NCI-H1436 treated with DMSO at 0.1 percent for 48 hours (cell line): ENCODE measurements around the gene MCM9.
A peak's percentile ranks its signal among the peaks of the same experiment; 100 is the strongest.
"Not testable (repeated sequence)": the region's sequence is repeated elsewhere in the genome, so short reads cannot be mapped to it uniquely, and the experiment has no call there.

Experiments
- DNase-seq: peaks from one replicate; lab custom pipeline; 2025; lab: John Stamatoyannopoulos, UW

Gene MCM9

DNA sequence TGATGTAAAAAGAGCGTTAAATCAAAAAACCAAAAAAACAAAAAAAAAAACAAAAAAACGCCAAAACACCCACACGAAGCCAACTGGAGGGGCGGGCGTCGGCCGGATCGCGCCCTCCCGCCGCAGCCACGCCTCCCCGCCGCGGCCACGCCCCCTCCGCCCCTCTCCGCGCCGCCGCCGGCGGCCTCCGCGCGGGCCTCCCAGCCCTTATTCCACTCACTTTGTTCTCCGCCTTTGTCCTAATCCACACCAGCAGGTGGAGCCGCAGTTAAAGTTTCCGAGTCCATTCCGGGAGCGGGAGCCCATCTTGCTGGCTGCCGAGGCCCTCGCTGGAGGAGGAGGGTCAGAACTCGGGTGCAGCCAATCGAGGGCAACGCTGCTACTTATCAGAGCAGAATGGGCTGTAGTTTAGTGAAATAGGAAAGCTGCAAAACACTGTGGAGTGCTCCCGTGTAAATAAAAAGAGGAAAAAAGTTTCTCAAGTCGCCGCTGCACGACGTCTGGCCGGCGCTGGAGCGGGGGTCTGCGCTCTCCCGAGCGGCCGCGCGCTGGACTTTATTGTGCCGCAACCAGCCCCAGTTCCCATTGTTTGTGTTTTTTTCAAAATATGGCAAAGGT is 41.0 kb downstream of the MCM9 start, which contains the start of gene ASF1A:
TSS of gene ASF1A (plus strand) at position 346 of the 618 bp plus-strand sequence. CDS start at position 608, 262 bp downstream.
- peak; percentile 92 for DNase-seq

DNA sequence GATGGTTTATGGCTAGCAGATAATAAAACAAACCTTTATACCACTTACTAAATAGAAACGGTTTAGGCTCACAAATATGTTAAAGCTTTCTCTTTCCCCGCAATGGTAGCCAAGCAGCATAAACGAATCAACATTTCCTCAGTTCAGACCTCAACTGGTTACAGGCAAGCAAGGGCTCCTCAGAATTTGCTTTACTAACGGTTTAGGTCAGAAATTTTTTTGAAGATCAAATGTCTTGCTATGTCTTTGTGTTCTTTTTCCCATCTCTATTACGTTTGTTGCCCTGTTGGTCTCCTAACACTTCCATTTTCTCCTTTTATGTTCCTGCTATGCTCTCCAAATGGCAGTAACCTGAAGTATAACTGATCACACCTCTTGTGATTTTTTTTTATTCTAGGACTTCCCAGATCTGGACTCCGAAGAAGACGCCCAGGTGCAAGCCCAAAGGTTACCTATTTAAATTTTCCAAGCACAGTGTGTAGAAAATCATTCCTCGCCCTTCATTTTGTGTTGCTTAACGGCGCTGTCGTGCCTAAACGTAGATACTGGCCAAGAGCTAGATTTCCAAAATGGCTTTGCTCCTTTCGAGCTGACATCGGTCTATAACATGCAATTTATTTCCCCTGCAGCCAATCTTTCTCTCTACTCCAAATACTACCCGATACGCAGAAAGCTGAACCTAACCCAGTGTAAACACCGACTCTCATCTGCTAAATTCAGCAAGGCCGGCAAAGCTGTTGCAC is 41.7 kb downstream of the MCM9 start:
- DNase-seq, result peak; percentile 37

DNA sequence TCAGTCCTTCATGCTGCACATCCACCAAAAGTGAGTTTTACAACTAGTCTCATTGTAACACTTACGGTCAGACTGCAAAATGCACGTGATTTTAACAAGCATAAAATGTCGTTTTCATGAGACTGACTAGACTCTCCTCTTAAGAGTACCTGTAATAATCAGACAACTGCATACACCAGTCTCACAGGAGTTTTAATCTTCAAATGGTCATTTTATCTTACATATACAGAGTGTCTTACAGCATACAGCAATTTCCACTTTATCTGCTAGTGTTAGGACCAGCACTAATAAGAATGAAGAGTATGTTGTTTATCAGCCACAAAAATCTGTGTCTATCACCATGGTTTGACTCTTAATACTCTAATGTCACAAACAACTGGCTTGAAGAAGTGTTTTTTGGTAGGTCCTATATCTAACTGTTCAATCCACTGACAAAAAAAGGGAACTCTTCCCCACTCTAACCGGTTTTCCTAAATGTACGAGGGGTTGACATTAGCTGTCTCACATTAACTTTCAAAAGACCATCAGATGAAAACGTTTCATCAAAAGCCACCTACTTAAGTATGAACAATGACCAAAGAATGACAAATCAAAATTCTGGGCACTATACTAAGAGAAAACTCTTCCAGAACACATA is 42.5 kb downstream of the MCM9 start:
- no peak for DNase-seq

DNA sequence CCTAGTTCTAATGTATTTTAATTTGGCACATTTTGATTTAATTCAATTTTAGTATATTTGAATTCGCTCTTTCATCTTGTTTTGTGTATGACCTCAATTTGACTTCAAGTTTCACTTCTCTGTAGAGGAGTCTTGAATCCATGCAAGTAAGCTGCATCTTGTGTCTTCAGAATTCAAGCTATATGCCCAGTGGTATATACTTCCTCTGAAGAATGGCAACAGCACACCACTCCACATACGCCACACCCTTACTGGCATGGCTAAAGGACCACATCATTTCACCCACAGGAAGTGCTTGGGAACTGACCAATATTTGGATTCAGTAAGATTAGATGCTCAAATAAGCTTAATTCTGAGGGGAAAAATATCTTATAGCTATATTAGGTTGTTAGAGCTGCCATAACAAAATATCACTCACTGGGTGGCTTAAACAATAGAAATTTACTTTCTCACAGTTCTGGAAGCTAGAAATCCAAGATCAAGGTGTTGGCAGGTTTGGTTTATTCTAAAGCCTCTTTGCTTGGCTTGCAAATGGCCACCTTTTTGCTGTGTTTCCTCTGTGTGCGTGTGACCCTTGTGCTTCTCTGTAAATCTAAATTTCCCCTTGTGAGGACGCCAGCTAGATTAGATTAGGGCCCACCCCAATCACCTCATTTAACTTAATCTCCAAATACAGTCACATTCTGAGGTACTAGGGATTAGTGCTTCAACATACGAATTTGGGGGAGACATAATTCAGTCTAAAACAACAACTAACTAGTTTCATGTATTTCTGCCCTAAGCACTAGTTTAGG is 43.8 kb downstream of the MCM9 start:
- no peak for DNase-seq

DNA sequence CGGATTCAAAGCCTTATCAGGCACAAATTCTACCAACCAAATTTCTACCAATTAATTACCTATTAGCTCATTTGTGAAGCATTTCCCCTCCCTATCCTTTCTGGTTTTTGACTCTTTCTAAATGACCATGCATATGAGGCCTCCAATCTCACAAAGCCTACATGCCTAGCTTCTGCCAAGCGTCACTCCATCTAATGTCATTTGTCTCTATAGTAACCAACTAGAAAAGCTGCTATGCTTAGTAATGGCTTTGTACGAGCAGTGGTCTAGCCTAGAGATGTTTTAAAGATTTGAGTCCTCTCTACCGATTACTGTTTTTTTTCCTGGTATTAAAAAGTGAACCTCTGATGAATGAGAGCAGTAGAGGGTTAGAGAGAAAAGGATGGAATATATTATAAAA is 45.8 kb downstream of the MCM9 start:
- DNase-seq, result peak; percentile 9

DNA sequence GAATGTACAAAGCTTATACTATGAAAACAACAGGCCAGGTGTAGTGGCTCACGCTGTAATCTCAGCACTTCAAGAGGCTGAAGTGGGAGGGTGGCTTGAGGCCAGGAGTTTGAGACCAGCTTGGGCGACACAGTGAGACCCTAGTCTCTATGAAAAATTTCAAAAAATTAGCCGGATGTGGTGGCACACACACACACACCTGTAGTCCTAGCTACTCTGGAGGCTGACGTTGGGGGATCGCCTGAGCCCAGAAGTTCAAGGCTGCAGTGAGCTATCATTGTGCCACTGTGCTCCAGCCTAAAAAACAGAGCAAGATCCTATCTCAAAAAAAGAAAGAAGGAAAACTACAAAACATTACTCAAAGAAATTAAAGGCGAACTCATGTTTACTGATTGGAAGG is 48.3 kb downstream of the MCM9 start:
- no peak for DNase-seq

DNA sequence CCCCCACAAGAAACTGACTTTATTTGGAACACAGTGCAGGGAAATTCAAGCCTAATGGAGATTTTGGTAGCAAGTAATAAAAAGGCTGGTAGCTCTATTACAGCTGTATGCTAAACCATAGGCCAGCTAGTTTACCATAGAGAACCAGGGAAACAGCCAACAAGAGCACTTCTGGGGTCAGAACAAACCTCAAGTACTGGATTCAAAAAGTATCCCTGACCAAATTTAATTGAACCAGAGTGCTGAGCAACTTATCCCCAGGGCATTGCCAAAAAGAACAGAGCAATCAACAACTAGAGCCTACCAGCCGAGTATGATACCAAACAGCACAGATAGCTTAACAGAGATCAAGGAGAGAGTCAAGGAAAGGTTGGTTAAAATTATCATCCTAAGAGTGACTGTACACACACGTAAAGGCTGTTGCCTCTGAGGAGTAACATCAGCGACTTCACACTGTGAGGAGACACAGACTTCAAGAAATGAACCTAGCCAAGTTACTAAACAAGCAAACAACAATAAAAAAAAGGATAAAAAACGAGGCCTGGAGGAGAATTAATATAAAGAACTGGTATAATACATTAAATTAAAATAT is 52.5 kb downstream of the MCM9 start:
- no peak for DNase-seq

DNA sequence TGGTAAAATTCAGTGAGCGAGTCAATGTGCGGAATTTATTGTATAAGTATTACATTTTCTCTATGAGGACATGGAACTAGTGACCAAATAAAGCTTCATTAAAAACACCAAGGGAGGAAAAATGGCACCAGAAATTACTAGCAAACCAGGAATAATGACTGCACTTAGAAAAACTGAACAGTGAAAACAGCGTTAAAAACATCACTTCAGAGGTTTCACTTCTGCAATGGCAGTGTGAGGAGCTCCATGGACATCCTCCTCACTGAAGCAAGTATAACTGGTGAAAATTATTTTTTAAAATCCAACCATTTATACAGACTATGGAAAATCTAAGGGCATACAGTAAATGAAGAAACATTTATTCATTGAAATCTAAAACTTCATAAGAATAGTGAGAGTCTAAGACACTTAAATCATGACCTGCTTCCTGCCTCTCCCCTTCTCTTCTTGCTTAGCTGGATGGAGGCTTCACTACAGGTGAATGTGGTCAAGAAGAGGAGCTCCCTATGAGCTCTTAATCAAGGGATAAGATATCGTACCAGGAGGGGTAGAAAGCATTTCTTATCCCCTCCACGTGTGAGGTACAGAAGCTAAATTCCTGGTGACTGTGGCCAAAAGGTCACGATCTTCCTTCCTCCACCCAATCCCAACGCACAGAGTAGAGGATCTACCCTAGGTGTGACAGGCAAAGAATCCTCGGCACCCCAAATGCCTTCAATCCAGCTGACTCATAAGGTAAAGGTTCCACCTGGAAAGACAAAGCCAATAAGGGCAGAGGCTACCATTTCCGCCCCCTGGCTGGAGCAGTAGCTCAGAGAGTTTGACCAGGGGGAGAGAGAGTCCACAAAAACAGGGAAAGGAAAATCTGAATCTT is 53.3 kb downstream of the MCM9 start:
- no peak for DNase-seq

DNA sequence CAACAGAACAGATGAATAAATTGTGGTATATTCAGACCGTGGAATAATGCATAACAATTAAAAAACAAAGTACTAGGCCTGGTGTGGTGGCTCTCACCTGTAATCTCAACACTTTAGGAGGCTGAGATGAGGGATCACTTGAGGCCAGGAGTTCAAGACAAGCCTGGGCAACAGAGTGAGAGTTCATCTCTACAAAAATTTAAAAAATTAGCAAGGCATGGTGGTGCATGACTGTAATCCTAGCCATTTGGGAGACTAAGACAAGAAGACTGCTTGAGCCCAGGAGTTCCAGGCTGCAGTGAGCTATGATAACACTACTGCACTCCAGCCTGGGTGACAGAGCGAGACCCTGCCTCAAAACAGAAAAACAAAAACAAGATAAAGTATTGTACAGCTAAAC is 57.2 kb downstream of the MCM9 start:
- DNase-seq, result no peak

DNA sequence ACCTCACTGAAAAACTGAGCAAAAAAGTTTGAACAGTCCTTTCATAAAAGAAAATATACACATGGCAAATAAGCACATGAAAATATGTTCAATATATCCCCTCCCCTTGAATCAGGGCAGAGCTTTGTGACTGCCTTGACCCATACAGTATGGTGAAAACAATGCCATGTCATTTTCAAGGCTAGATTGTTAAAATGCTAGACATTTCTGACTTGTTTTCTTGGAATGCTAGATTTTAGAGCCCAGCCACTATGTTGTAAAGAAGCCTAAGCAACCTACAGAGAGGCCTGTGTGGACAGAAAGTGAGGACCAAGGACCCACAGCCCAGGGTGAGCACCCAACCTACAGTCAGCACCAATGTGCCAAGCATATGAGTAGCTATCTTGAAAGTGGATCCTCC is 58.1 kb downstream of the MCM9 start:
- no peak for DNase-seq

DNA sequence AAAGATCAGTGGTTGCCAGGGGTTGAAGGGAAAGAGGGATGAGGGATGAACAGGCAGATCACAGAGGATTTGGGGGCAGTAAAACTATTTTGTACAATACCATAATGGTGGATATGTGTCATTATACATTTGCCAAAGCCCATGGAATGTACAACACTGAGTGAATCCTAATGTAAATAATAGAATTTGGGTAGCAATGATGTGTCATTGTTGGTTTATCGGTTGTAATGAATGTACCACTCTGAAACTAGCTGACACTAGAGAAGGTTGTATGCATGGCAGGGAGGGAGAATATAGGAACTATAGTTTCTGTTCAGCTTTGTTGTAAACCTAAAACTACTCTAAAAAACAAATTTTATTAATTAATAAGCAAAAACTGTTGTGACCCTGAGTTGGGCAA is 58.8 kb downstream of the MCM9 start:
- no peak for DNase-seq

DNA sequence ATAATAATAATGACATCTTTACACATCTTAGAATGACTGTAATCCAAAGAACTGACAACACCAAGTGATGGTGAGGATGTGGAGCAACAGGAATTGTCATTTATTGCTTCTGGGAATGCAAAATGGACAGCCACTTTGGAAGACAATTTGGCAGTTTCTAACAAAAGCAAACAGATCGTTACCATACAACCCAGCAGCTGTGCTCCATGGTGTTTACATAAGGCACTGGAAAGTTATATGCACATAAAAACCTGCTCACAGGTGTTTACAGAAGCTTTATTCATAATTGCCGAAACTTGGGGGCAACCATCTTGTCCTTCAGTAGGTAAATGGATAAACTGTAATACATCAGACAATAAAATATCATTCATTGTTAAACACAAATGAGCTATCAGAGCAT is 59.3 kb downstream of the MCM9 start:
- peak; percentile 30 for DNase-seq

DNA sequence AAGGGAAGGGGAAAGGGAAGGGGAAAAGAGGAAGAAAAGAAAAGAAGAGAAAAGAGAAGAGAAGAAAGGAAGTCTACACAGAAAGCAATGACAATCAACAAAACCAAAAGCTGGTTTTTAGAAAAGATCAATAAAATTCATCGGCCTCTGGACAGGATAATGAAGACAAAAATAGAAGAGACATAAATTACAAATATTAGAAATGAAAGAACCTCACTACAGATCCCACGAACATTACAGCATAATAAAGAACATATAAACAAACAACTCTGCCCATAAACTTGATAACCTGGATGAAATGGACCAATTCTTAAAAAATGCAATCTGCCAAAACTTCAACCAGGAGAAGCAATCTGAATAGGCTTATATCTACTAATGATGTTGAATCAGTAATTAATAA is 61.7 kb downstream of the MCM9 start:
- no peak for DNase-seq

DNA sequence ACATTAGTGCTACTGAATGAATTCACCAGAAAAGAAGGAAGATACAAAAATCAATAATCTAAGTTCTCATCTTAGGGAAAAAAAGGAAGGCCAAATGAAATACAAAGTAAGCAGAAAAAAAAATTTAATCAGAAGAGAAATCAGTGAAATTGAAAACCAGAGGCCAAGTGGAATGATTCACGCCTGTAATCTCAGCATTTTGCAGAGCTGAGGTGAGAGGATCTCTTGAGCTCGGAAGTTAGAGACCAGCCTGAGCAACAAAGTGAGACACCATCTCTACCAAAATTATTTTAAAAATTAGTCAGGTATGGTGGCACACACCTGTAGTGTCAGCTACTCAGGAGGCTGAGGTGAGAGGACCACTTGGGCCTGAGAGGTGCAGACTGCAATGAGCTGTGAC is 62.2 kb downstream of the MCM9 start:
- no peak for DNase-seq

DNA sequence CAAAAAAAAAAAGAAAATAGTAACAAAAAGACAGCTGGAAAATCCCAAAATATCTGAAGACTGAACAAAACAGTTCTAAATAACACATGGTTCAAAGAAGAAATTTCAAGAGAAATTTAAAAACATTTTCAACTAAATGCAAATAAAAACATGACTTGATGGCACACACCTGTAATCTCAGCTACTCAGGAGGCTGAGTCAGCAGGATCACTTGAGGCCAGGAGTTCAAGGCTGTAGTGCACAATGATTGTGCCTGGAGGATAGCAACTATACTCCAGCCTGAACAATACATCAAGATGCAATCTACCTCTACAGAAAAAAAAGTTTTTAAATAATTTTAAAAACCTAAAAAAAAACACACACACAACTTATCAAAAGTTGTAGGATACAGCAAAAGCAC is 62.6 kb downstream of the MCM9 start:
- DNase-seq, result no peak

DNA sequence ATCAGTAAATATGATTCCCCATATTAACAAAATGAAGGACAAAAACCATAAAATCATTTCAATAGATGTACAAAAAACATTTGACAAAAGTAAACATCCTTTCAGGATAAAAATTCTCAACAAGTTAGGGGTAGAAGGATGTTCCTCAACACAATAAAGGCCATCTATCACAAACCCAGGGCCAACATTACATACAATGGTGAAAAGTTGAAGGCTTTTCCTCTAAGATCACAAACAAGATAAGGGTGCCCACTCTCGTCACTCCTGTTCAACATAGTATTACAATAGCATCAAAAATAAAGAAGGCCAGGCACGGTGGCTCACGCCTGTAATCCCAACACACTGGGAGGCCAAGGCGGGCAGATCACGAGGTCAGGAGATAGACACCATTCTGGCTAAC is 63.6 kb downstream of the MCM9 start:
- DNase-seq, result no peak

DNA sequence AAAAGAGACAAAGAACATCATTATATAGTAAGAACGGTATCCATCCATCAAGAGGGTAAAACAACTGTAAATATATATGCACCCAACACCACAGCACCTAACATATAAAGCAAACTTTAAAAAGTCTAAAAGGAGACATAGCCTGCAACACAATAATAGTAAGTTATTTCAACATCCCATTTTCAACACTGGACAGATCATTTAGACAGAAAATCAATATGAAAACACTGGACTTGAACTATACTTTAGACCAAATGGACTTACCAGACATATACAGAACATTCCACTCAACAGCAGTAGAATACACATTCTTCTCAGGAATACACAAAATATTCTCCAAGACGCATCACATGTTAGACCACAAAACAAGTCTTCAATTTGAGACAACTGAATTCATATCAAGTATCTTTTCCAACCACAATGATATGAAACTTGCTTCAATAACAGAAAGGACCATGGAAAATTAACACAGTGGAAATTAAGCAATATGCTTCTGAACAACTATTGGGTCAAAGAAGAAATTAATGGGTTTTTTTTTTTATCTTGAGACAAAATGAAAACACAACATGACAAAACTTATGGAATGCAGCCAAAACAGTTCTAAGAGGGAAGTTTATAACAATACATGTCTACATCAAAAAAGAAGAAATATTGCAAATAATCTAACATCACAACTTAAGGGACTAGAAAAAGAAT is 64.9 kb downstream of the MCM9 start:
- DNase-seq, result no peak

DNA sequence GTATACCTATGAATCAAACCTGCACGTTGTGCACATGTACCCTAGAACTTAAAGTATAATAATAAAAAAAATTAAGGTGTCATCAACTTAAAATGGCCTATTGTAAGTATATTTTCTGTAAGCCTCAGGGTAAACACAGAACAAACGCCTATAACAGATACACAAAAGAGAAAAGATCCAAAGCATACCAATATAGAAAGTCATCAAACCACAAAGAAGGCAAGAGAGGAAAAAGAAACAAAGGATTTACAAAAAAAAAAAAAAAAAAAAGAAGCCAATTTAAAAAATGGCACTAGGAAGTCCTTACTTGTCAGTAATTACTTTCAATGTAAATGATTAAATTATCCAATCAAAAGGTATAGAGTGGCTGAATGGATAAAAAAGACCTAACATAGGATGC is 65.6 kb downstream of the MCM9 start:
- DNase-seq, result no peak

DNA sequence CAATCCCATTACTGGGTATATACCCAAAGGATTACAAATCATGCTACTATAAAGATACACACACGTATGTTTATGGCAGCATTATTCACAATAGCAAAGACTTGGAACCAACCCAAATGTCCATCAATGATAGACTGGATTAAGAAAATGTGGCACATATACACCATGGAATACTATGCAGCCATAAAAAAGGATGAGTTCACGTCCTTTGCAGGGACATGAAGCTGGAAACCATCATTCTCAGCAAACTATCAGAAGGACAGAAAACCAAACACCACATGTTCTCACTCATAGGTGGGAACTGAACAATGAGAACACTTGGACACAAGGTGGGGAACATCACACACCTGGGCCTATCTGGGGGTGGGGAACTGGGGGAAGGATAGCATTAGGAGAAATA is 66.1 kb downstream of the MCM9 start:
- not testable (repeated sequence) for DNase-seq

DNA sequence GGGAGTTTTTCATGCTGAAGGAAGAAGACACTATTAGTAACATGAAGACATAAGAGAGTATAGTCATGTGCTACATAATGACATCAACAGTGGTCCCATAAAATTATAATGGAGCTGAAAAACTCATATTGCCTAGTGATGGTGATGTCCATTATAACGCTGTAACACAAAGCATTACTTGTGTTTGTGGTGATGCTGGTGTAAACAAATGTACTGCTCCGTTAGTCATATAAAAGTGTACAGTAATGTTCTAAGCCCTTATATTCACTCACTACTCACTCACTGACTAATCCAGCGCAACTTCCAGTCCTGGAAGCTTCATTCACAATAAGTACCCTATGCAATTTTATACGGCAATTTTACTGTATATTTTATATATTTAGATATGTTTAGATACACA is 67.8 kb downstream of the MCM9 start:
- no peak for DNase-seq

DNA sequence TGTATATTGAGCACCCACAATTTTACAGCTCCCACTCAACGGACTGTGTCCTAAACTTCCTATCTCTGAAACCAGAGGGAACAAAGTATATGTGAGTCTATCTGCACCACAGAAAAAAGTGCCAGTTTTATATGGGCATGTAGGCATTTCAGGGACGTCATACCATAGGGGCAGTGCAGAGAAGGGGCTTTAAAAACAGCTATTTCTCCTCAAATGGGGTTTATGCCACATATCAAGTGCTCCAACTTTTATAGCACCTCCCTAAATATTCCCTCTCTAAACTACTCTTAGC is 69.9 kb downstream of the MCM9 start:
- no peak for DNase-seq
